Panc1 (cell line): ENCODE data around the gene VIM.

Source experiments
- CTCF ChIP-seq: fragments of 450-650 bp; IDR thresholded peaks from 2 replicates; pipeline ENCODE4 v1.5.1; 2017; ENCODE audit warnings: mild to moderate bottlenecking
- POLR2AphosphoS5 ChIP-seq: IDR thresholded peaks from 2 replicates; pipeline ENCODE4 v1.6.1; 2012; ENCODE audit warnings: mild to moderate bottlenecking, low read depth, low read length, moderate library complexity

- TF ChIP-seq CTCF (no peak), POLR2AphosphoS5 (no peak)
These were observed 32.0 kb upstream of the VIM start for GRCh38 chr10:17196045-17196444.
